NCI-H1930 (cell line): ENCODE measurements around the gene OR52M1.
"Not testable (repeated sequence)": the region's sequence is repeated elsewhere in the genome, so short reads cannot be mapped to it uniquely, and the experiment has no call there.

Source experiments
- DNase-seq, 2 experiments: peaks; one replicate each; lab custom pipeline; 2025; lab: John Stamatoyannopoulos, UW

The OR52M1 gene

GRCh38 chr11:4544891-4545290 is at the start of gene OR52M1:
OR52M1 (plus strand) TSS chr11:4545191; CDS start chr11:4545191, 0 bp downstream.
- DNase-seq, result no peak

- no peak for DNase-seq
Observed at GRCh38 chr11:4495487-4495886, 49.5 kb upstream of the OR52M1 start.

- DNase-seq, result no peak
Observed at GRCh38 chr11:4495986-4496385, 49.0 kb upstream of the OR52M1 start.

- DNase-seq, result no peak
Observed at GRCh38 chr11:4496557-4497248, 48.3 kb upstream of the OR52M1 start.

GRCh38 chr11:4508886-4509285 is 36.1 kb upstream of the OR52M1 start:
- no peak for DNase-seq

- DNase-seq, result no peak
Observed at GRCh38 chr11:4511282-4512245, 33.4 kb upstream of the OR52M1 start.

- no peak for DNase-seq
Observed at GRCh38 chr11:4514196-4514595, 30.8 kb upstream of the OR52M1 start.

- no peak for DNase-seq
Observed at GRCh38 chr11:4522339-4522738, 22.7 kb upstream of the OR52M1 start.

- DNase-seq, result no peak
Observed at GRCh38 chr11:4522752-4523151, 22.2 kb upstream of the OR52M1 start.

- no peak for DNase-seq
Observed at GRCh38 chr11:4523666-4524065, 21.3 kb upstream of the OR52M1 start.

GRCh38 chr11:4527926-4528325 is 17.1 kb upstream of the OR52M1 start:
- no peak for DNase-seq

- DNase-seq, result not testable (repeated sequence)
Observed at GRCh38 chr11:4531686-4532085, 13.3 kb upstream of the OR52M1 start.

- peak in 1 of 2 experiments; percentile 13 for DNase-seq
Observed at GRCh38 chr11:4539603-4540219, 5.3 kb upstream of the OR52M1 start.

GRCh38 chr11:4541071-4541470 is 3.9 kb upstream of the OR52M1 start:
- no peak for DNase-seq

- DNase-seq, result no peak
Observed at GRCh38 chr11:4543561-4543960, 1.4 kb upstream of the OR52M1 start.

- no peak for DNase-seq
Observed at GRCh38 chr11:4546878-4547277, 1.9 kb downstream of the OR52M1 start.

GRCh38 chr11:4547416-4547815 is 2.4 kb downstream of the OR52M1 start:
- DNase-seq, result no peak

GRCh38 chr11:4551346-4551979 is 6.5 kb downstream of the OR52M1 start:
- no peak for DNase-seq

- no peak for DNase-seq
Observed at GRCh38 chr11:4559527-4560440, 14.8 kb downstream of the OR52M1 start.

GRCh38 chr11:4560467-4560866 is 15.5 kb downstream of the OR52M1 start:
- DNase-seq, result no peak

GRCh38 chr11:4565371-4565770 is 20.4 kb downstream of the OR52M1 start:
- DNase-seq, result no peak
